Measurements from ENCODE around the gene EFNB2. TPM values are rescaled to one million over a fixed set of nuclear protein-coding genes. Genes with fewer than 3 reads are reported as not detected.
A peak's percentile ranks its signal among the peaks of the same experiment; 100 is the strongest.

The EFNB2 gene
- total RNA-seq, 2 donors from 2014 or later, result 46.1 to 52.4 TPM

- H3K36me3 ChIP-seq, result no peaks in the 10 kb centered on the region
- no peak for TF ChIP-seq POLR2A (IDR thresholded peaks at IDR 0.05)
- TF ChIP-seq CTCF (IDR thresholded peaks at IDR 0.05), result no peak
- no peak for TF ChIP-seq POLR2AphosphoS5 (IDR thresholded peaks at IDR 0.05)
- H3K9me3 ChIP-seq, result no peaks in the 10 kb centered on the region
- H3K27me3 ChIP-seq (replicated peaks; ENCODE audit: insufficient read depth), result no peaks in the 10 kb centered on the region
- H3K4me1 ChIP-seq (replicated peaks), result peaks cover 7% of the 10 kb centered on the region
- no peak overlapping the region for H3K4me3 ChIP-seq
- no peak overlapping the region for H3K27ac ChIP-seq
- WGBS, result 33% methylated on average over 1 of the region's 1 CpG
- DNase-seq (ENCODE audit: low spot score), result no peak
- intact Hi-C loops (cut with DNase I), result no loop called here
These were observed 25.4 kb upstream of the EFNB2 start for GRCh38 chr13:106560821-106561220.

- peaks cover 0 to 3% of the 10 kb centered on the region in 2 donors for H3K36me3 ChIP-seq
- no peaks in the 10 kb centered on the region for H3K4me1 ChIP-seq (replicated peaks)
These were observed 23.1 kb upstream of the EFNB2 start for GRCh38 chr13:106558527-106558926.

GRCh38 chr13:106555631-106556328 lies 20.3 kb upstream of the EFNB2 start:
- WGBS, result 94% methylated on average over 4 of the region's 4 CpGs
- no peak overlapping the region for H3K4me3 ChIP-seq
- no peak overlapping the region for H3K27ac ChIP-seq
- H3K36me3 ChIP-seq, result peaks cover 0 to 3% of the 10 kb centered on the region in 2 donors
- TF ChIP-seq CTCF (IDR thresholded peaks at IDR 0.05), result no peak
- TF ChIP-seq POLR2AphosphoS5 (IDR thresholded peaks at IDR 0.05), result no peak
- no peak for TF ChIP-seq POLR2A (IDR thresholded peaks at IDR 0.05)
- no peaks in the 10 kb centered on the region for H3K27me3 ChIP-seq (replicated peaks; ENCODE audit: insufficient read depth)
- intact Hi-C loops (cut with DNase I), result no loop called here
- no peaks in the 10 kb centered on the region for H3K9me3 ChIP-seq
- no peaks in the 10 kb centered on the region for H3K4me1 ChIP-seq (replicated peaks)
- no peak for DNase-seq (ENCODE audit: low spot score)

More at GRCh38 chr13:106558527-106558926, 23.1 kb upstream of the EFNB2 start:
- Histone ChIP-seq H3K4me3 (no peak overlapping the region), H3K27me3 (replicated peaks; ENCODE audit: insufficient read depth) (no peaks in the 10 kb centered on the region), H3K9me3 (no peaks in the 10 kb centered on the region), H3K27ac (peak overlapping the region in 1 of 2 donors; percentile 8)
- intact Hi-C loops (cut with DNase I), result no loop called here
- TF ChIP-seq POLR2A (IDR thresholded peaks at IDR 0.05) (no peak), POLR2AphosphoS5 (IDR thresholded peaks at IDR 0.05) (peak; percentile 39)
- no peak for DNase-seq (ENCODE audit: low spot score)

- 97% methylated on average over 3 of the region's 3 CpGs for WGBS
These were observed 16.3 kb upstream of the EFNB2 start for GRCh38 chr13:106551751-106552150.

GRCh38 chr13:106551350-106551749 lies 15.9 kb upstream of the EFNB2 start:
- intact Hi-C loops (cut with DNase I), result no loop called here
- no peak for TF ChIP-seq POLR2A (IDR thresholded peaks at IDR 0.05)
- no peak for DNase-seq (ENCODE audit: low spot score)
- Histone ChIP-seq H3K9me3 (no peaks in the 10 kb centered on the region), H3K27me3 (replicated peaks; ENCODE audit: insufficient read depth) (no peaks in the 10 kb centered on the region), H3K36me3 (peaks cover 0 to 3% of the 10 kb centered on the region in 2 donors), H3K4me1 (replicated peaks) (no peaks in the 10 kb centered on the region), H3K27ac (peak overlapping the region in 1 of 2 donors; percentile 22), H3K4me3 (no peak overlapping the region)
- WGBS, result 100% methylated on average over 1 of the region's 1 CpG

More at GRCh38 chr13:106551751-106552150, 16.3 kb upstream of the EFNB2 start:
- no peak for DNase-seq (ENCODE audit: low spot score)
- Histone ChIP-seq H3K9me3 (no peaks in the 10 kb centered on the region), H3K27me3 (replicated peaks; ENCODE audit: insufficient read depth) (no peaks in the 10 kb centered on the region), H3K36me3 (peaks cover 0 to 3% of the 10 kb centered on the region in 2 donors), H3K4me3 (no peak overlapping the region), H3K4me1 (replicated peaks) (no peaks in the 10 kb centered on the region), H3K27ac (no peak overlapping the region)
- intact Hi-C loops (cut with DNase I), result no loop called here
- TF ChIP-seq POLR2AphosphoS5 (IDR thresholded peaks at IDR 0.05), result no peak
- TF ChIP-seq CTCF (IDR thresholded peaks at IDR 0.05), result no peak
- TF ChIP-seq POLR2A (IDR thresholded peaks at IDR 0.05), result no peak
